Epithelial cell of prostate (primary cell): ENCODE data around the gene RGS4.

Source experiments
- DNase-seq: peaks from one replicate; pipeline ENCODE4 v3.0.0-alpha.2; 2011; ENCODE audit warnings: low read depth, low spot score
- H3K27ac ChIP-seq: fragments of 450-650 bp; 2 replicates; pipeline ENCODE4 v1.5.1; 2017; ENCODE audit warnings: mild to moderate bottlenecking

RGS4 gene

DNA sequence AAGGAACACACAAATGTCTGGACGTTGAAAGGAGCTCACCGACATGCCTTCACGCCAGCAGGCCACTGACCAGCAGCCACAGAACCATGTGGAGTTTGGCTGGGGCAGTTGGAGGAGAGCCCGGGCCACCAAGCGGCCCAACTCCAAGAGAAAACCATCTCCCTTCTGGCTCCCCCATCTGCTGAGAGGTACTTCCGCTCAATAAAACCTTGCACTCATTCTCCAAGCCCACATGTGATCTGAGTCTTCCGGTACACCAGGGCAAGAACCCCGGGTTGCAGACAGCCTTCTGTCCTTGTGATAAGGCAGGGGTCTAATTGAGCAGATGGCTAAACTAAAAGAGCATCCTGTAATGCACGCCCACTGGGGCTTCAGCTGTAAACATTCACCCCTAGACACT lies 24.4 kb downstream of the RGS4 start:
- no peak overlapping the region for H3K27ac ChIP-seq
- DNase-seq: no peak

- H3K27ac ChIP-seq: no peak overlapping the region
- no peak for DNase-seq
Measured at GRCh38 chr1:163094182-163094581, 25.0 kb downstream of the RGS4 start.

DNA sequence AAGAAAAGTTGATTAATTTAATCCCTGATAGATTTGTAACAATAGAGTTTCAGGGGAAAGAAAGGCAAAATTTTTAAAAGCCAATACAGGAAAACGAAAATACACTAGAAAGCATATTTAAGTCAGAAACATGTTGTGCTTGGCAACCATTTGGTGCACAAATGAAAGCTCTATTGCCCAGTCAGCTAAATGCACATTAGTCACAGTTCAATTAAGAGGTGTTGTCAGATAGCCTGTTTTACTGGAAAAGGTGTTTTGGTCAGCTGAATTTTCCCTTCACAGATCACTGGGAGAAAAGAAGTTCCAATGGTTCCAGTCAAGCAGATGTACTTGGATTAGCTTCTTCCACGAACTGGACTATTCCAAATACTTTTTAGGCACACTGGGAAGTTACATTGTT lies 25.4 kb downstream of the RGS4 start:
- H3K27ac ChIP-seq: no peak overlapping the region
- DNase-seq: no peak

DNA sequence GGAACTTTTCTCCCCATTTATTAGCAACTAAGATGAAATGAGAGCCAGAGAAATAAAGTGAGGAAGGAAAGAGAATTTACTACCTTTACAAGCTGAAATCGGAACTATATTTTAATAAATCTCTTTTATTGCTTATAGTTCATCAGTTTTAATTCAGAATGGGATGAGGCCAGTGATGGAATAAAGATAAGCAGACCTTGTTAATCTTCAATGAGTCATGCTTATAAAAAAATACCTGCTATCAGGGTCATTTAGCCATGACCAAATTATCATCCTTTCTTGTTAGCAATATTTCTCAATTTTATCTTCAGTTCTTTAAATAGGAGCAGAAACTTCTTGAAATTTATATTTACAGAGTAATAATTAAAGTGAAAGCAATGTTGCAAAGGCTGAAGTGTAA lies 26.1 kb downstream of the RGS4 start:
- no peak overlapping the region for H3K27ac ChIP-seq
- no peak for DNase-seq

DNA sequence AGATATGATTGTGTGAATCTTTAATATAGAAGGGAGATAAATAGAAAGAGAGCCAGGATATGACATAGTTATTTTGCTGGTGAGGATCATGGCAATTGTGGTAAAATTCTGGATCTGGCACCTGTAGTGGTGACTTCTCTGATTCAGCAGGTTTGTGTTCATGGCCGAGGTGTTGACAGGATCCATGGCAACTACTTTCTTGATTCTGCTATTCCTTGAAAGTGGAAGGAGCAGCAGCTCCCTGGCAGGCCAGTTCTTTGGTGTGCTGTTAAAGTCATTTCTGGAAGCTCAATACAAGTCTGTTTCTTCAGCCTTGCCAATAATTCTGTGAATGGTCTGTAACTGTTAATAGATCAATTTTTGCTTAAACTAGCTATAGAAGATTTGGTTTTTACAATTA lies 33.4 kb downstream of the RGS4 start:
- no peak overlapping the region for H3K27ac ChIP-seq
- DNase-seq: no peak

- DNase-seq: no peak
- no peak overlapping the region for H3K27ac ChIP-seq
Measured at GRCh38 chr1:163104385-163105099, 35.4 kb downstream of the RGS4 start.

GRCh38 chr1:163106364-163106987 lies 37.3 kb downstream of the RGS4 start:
- DNase-seq: no peak
- H3K27ac ChIP-seq: no peak overlapping the region

GRCh38 chr1:163107655-163108054 lies 38.5 kb downstream of the RGS4 start:
- no peak overlapping the region for H3K27ac ChIP-seq
- no peak for DNase-seq

- H3K27ac ChIP-seq: no peak overlapping the region
- no peak for DNase-seq
Measured at GRCh38 chr1:163115887-163116286, 46.7 kb downstream of the RGS4 start.

DNA sequence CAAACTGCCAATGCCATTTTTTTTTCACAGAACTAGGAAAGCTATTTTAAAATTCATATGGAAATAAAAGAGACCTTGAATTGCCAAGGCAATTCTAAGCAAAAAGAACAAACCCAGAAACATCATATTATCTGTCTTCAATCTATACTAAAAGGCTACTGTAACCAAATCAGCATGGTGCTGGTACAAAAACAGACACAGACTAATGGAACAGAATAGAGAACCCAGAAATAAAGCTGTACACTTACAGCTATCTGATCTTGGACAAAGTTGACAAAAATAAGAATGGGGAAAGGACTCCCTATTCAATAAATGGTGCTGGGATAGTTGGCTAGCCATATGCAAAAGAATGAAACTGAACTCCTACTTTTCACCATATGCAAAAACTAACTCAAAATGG lies 50.5 kb downstream of the RGS4 start:
- no peak overlapping the region for H3K27ac ChIP-seq
- no peak for DNase-seq

GRCh38 chr1:163120372-163120771 lies 51.2 kb downstream of the RGS4 start:
- no peak overlapping the region for H3K27ac ChIP-seq
- DNase-seq: no peak

- no peak for DNase-seq
- H3K27ac ChIP-seq: no peak overlapping the region
Measured at GRCh38 chr1:163124812-163125211, 55.7 kb downstream of the RGS4 start.
